Left ventricle myocardium inferior (tissue), 1 donor: ENCODE data around the gene ENKUR. TPM values are rescaled to one million over a fixed set of nuclear protein-coding genes. Genes with fewer than 3 reads are reported as not detected.

ENCODE experiments used
- total RNA-seq: library from RNA; stranded (reverse); fragmentation: NEBNext Ultra II Directional; extraction: Animal tissue kit (Norgen Biotek cat#: 25700); gene quantifications from one replicate; pipeline ENCODE4 v1.2.1, GENCODE V29; 2021
- donor health status: DM: no; HTN: yes; CAD: no; lungs with severe emphysema.

The ENKUR gene
- total RNA-seq, 1 donor from 2014 or later = not detected

Other genes with a start within 250 kb of the ENKUR start
- gene PRTFDC1, start 63.6 kb downstream of the ENKUR start, total RNA-seq = 1.5 TPM
- 5.3 TPM for gene THNSL1, start 454 bp upstream of the ENKUR start, total RNA-seq
- gene GPR158, start 158.8 kb upstream of the ENKUR start, total RNA-seq = not detected